Stimulated activated CD4-positive, alpha-beta T cell treated with anti-CD3 and anti-CD28 coated beads, Interleukin-1b, Interleukin-23, amount 100 ng/mL, for 48 hours (primary cell): ENCODE results near the gene WAPL.

Source experiments
- DNase-seq: peaks from one replicate; pipeline ENCODE4 v3.0.0-alpha.2; 2020

The WAPL gene

DNA sequence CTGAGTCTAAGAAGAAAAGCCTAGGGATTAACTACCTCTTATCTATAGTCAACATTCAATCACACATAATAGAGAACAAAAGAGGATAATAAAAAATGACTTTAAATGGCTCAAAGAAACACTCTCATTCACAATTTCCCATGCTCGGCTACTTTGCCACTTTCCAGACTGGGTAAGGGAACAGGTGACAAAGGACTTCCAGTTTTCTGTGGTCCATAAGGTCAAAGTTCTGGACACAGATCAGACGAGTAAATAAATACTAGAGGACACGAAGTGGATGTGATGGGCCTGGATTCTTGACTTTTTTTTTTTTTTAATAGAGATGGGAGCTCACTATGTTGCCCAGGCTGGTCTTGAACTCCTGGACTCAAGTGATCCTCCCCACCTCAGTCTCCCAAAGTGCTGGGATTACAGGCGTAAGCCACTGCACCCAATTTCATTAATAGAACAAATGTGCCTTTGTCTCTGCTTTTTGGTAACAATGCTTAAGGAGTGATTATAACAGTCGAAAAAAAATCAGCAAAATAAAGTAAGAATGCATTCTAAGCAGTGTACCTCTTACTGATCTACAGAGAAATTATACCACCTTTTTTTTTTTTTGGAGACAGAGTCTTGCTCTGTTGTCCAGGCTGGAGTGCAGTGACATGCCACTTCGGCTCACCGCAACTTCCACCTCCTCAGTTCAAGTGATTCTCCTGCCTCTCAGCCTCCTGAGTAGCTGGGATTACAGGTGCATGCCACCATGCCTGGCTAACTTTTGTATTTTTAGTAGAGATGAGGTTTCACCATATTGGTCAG is 70.6 kb downstream of the WAPL start:
- DNase-seq = no peak

DNA sequence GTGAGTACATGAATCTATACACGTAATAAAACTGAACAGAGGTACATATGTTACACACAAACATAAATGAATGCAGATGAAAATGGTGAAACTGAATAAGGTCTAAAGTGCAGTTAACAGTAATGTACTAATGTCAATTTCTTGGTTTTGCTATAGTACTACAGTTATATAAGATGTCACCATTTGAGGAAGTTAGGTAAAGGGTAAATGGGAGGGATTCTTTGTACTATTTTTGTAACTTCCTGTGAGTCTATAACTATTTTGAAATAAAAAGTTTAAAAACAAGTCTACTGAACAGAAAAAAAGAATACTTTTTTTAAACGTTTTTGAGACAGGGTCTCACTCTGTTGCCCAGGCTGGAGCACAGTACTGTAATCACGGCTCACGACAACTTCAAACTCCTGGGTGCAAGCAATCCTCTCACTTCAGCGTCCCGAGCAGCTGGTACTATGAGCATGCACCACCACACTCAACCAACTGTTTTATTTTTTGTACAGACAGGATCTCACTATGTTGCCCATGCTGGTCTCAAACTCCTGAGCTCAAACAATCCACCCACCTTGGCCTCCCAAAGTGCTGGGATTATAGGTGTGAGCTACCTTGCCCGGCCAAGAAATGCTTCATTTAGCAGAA is 71.5 kb downstream of the WAPL start:
- DNase-seq = no peak

DNA sequence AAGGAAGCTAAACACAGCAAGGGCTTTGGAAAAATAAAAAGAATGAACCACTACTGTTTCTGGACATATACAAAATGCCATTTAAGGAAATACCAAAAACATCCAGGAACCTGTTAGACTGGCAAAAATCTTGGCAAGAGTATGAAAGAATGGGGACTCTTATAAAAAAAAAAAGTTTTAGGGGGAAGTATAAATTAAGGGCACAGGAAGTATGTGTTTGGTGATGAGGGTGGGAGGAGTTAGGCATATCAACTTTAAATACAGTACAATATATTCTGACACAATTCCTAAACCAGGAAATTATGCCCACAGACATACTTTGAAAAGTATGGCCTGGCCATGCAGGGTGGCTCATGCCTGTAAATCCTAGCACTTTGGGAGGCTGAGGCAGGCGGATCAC is 74.2 kb downstream of the WAPL start:
- no peak for DNase-seq

DNA sequence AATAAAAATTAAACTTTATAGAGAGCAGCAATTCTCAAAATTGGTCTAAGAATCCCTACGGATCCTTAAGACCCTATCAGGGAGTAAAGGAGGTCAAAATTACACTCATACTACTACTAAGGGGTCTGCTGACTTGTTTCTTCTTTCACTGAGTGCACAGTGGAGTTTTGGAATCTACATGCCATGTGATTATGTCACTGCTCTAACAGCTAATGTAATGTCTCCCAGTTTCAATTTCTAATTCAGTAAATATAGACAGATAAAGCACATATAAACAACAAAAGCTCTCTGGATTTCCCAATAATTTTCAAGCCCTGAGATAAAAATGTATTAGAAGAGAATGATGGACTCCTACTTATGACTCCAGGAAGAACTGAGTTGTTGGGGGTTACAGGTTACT is 74.6 kb downstream of the WAPL start:
- no peak for DNase-seq

DNA sequence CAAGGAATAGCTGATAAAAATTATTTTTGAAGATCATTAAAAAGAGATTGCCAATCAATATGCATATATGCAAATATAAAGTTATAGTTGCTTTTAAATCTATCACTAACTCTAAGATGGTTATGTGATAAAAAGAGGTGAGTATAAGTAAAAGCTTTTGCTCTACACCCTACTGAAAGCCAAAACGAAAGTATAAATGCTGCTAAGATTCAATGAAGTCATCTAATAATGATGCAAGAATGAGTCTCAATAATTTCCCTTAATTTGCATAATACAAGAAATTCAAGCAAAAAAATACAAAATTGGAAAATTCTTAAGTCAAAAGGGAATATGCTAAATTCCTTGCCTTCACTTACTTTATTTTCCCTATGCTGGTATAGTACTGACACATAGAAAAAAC is 75.2 kb downstream of the WAPL start:
- DNase-seq = no peak

DNA sequence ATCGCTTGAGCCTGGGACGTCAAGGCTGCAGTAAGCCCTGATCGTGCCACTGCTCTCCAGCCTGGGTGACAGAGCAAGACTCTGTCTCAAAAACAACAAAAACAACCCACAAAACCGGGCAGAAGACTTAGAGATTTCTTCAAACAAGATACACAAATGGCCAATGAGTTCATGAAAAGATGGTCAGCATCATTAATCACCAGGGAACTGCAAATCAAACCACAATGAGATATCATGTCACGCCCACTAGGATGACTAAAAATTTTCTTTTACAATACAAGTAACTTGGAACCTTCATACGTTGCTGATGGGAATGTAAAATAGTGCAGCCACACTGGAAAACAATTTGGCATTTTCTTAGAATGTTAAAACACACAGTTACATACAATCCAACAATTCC is 77.7 kb downstream of the WAPL start:
- no peak for DNase-seq

DNA sequence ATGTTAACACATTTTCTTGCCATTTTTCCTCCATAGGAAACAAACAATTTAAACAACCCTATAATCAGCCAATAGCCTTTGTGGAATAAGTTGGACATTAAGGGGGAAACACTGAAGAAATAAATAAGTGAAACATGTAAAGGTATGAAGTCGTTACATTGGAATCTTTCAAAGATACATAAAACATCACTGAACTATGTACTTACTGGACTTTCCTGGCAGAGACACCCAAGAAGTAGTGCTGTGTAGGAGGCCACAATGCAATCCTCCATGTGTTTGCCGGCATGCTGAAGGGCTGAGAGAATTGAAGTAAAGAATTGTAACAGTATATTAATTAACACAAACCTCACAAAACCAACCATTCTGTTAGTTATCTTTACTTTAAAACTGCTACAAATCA is 78.5 kb downstream of the WAPL start:
- no peak for DNase-seq

DNA sequence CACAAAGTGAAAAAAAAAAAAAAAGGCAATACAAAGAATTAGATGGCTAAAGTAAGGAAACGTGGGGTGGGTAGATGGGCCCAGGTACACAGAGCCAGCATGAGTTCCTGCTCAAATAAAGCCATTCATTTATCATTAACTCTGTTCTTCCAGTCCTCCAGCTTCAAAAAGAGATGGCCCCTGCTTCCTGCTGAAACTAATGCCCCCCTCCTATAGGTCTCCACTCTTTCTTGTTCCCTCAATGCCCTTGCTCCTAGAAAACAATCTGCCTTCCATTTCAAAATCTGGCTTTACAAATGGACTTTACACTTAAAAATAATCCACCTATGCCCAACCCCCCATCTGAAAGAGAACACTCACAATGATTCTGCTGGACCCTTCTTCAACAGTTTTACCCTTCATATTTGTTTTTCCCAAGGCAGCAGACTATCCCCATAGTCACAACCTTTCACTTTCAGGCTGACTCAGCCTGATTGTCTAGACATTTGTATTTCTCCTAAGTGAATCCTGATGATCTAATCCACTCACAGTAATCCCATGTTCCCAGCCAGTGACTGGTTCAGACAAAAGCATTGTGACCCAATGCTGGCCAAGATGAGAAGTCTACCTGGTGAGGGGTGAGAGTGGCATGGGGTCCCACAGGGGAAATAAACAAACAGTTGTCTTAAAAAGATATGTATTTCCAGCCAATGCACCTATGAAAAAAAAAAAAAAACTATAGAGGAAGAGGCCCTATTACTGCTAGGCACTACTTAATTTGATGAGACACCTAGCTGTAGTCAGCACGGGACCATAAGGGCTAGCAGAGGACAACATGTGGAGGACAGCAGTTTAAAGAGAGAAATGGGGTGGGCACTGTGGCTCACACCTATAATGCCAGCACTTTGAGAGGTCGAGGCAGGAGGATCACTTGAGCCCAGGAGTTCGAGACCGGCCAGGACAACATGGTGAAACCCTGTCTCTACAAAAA is 80.4 kb downstream of the WAPL start:
- DNase-seq = no peak

DNA sequence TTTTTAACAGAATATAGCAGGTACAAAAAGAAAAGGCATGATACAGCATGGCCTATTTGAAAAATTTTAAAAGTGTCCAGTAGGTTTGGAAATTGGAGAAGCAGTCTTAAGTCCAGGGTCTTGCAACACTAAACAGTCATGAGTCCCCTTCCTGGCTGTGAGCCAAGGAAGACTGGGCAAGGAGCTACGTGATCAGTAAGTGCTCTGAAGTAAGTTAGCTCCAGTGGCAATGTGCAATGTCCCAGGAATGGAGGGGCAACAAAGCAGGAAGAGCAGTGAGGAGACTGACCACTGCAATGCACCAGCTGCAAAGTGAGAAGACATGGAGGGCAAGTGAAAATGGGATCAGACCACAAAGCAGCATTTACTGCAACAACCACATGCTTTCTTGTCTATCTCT is 82.0 kb downstream of the WAPL start:
- no peak for DNase-seq

DNA sequence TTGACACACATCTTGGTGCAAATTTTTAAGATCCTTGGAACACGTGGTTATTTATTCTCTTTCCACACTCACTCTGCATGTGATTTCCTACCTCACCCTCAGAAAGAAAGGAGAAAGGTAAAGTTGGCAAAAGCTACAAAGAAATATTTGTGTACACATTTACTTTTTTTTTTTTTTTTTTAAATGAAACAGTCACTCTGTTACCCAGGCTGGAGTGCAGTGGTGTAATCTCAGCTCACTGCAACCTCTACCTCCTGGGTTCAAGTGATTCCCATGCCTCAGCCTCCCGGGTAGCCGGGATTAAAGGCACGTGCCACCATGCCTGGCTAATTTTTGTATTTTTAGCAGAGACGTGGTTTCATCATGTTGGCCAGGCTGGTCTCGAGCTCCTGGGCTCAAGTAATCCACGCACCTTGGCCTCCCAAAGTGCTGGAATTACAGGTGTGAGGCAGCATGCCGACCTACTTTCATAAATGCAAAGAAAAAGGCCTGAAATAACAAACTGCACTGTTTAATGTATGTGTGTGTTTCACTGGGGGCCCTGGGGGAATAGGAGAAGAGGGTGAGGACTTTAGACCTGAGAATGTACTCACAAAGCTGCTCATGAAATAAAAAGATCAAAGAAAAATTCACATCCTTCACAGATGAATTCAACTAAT is 83.4 kb downstream of the WAPL start:
- DNase-seq = no peak

DNA sequence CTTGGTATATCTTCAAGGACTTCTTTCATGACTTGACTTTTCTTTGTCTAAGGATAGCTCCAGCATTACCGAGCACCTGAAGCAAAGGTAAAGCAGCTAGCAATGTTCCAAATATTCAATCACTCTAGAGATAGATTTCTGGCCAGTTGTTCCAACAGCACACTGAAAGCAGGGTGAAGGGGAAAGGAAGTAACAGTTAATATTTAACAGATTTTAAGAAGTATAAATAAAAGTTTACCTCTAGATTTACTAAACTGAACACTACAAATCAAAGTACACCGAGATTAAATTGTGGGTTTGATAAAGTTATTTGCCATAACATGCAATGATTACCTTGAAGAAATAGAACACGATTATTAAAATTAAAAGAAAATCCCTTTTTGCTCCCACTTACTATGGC is 84.1 kb downstream of the WAPL start:
- DNase-seq = no peak

DNA sequence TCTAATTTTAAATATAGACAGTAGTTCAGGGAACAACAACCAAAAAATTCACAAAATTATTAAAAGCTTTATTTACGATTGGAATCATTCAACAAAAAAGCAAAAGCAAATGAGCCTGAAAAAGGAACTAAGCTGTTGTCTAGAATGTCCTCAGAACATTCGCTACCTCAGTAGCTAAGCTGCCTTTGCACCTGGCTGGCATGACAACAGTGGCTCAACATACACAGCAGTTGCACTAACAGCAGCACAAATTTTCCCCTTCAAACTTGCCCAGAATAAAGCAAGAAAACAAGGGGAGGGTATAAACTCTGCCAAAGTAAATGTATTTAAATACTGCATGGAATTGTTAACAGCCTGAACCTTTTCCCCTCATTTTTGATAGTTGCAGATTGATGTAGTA is 84.6 kb downstream of the WAPL start:
- no peak for DNase-seq

DNA sequence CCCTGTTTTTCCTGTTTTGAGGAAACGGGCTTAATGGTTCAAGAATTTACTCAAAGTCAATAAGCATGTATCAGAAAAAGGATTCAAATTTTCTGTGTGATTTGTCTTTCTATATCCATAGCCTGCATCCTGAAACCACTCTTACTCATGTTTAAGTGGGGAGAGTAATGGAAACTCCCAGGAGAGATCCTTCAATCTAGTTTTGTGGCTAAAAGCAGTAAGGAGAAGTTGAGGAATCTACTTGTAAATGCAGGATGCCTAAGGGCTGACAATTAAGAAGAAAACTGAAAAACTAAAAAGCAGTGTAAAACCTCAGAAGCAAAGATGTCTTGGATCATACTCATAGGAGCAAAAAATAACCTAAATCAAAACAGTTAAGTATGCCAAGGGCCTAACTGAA is 86.9 kb downstream of the WAPL start:
- DNase-seq = no peak

DNA sequence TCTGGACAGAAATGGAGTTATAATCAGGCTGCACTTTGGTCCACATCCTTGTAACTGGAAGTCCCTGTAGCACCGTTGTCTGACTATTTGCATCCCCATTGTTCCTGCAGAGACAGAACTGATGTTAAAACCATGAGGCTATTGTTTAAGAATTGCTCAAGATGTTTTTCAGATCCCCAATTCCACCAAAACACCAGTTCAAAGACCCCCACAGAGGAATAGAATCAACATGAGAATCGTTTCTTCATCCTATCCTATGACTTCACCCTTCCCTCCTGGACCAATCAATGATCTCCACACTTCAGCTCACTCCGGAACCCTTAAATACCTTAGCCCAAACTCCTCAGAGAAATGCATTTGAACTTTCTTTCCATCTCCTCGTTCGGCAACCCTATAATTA is 97.9 kb downstream of the WAPL start:
- no peak for DNase-seq

DNA sequence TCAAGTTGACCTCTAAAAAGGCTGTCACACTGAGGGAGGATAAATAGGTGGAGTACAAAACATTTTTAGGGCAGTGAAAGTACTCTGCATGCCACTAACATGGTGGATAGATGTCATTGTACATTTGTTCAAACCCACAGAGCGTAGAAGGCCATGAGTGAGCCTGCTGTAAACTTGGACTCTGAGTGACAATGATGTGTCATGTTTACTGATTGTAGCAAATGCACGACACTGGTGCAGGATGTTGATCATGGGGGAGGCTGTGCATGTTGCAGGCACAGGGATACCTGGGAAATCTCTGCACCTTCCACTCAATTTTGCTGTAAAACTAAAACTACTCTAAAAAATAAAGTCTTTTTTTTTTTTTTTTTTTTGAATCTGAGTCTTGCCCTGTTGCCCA is 102.5 kb downstream of the WAPL start:
- no peak for DNase-seq

DNA sequence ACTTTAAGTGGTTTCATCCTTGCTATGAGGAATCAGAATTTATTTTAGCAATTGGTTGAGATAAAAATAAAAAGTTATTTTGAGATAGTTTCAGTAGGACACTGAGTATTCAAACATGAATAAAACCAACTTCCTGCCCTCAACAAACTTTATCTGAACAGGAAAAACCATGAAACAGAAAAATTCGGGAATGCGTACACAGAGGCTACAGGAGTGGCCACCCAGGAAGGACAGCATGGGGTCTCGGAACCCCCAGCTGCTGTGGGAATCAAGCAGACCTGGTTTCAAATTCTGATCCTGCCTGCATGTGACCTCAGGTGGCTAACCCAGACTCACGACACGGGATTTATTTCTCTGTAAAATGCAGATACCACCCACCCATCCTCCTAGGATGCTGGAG is 106.0 kb downstream of the WAPL start:
- DNase-seq = no peak

DNA sequence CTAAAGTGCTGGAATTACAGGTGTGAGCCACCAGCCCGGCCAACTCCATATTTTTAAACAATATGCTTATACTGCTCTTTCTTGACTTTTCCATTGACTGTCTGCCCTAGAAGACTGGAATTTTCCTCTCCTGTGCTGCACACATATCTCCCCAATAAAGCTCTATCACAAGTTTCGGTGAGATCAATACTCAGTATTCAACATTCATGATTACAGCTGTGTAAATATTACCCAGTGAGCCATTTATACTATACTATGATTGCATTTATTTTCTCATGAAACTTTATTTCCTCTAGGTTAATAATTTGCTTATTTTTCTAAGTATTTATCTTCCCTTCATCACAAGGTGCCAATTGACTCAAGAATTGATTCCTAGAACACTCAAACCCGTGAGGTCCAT is 106.5 kb downstream of the WAPL start:
- no peak for DNase-seq

DNA sequence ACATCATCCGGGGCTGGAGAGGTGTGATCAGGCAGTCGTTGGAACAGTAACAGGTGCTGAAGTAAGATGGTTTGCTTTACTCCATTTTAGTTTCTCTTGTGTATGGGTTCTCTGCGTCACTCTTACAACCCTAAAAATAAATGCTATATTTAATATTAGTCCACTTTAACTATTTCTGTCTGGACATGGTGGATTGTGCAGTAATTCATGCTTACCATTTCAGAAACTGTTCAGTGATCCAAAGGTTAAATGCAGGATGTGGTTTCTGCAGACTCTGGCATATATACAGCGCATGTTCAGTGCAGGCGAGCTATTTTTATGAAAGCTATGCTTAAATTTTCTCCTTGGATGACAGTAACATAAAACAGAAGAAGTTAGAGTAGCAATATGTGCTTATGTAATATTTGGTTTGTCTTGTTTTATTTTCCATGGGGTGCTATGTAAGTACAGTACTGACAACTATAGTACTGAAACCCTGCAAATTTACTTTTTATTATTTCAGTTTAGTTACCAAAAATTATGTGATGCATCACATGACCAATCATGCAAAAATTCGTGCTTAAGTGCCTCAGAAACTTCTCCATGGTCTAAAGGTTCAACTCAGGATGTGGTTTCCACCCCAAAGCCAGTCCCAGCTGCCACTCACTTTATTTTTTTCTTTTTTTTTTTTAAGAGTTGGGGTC is 108.4 kb downstream of the WAPL start:
- DNase-seq = no peak

DNA sequence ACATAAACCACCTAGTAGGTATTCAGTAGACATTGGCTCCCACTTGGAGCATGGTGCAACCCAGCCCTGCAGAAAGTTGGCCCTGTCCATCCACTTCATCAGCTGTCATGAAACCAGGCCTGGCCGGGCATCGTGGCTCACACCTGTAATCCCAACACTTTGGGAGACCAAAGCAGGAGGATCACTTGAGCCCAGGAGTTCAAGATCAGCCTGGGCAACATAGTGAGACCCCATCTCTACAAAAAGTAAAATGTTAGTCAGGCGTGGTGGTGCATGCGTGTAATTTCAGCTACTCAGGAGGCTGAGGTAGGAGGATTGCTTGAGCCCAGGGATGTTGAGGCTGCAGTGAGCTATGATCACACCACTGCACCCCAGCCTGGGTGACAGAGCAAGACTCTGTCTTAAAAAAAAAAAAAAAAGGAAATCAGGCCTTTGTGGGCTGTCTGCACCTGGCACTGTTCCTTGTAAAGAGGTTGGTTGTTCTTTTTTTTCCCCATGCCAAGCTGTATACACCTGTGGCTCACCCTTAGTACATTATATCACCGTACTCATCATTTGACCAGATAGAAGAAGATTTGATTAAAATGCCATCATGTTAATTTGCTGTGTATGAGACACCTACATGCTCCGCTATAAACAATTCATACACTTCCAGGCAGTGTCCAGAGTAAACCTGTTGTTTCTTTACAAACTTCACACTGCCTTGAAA is 109.6 kb downstream of the WAPL start:
- DNase-seq = no peak

DNA sequence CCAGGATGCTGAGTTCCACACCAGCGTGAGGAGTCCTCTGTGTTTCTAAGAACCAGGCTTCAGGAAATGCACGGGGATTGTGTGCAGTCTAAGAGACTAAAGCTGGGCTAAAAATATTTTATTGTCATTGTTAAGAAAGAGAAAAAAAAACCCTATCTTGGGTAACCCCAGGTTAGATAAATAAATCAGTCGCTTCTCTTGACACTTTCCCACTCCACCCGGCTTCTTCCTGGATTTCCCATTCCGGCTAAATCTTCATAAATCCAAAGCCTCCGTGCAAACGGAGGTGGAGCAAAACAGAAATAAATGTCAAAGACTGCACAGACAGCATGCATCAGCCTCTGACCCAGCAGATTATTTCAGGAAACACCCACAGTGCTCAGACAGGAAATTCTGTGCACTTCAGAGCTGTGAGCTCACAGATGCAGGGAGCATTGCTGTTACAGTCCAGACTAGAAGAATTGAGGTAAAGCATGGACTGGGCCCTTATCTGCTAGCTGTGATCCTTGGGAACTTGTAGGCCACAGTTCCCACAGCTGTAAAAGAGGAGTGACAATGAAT is 110.2 kb downstream of the WAPL start:
- no peak for DNase-seq

DNA sequence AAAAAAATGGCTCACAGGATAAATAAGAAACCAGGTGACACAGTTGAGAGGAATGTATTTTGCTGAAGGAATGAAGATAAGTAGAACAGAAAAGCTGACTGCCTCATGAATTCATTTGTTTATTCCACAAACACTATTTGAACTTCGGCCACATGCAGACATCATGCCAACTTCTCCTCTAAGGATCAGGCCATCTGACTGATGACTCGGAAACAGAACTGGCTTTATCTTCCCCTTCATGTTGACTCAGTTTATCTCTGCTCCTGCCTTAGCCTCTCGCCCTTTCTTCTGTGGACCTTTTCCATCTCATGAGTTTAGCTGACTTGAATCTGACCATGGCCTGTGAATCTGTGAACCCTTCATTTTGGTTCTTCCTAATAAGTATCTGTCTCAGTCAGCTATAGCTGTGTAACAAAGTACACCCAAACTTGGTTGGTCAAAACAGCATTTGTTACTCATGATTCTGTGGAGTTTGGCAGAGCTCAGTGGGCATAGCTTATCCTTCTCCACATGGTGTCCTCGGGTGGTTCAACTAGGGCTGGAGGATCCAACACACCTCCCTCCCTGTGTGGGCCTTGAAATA is 111.0 kb downstream of the WAPL start:
- DNase-seq = no peak
